Fibroblast of peridontal ligament (primary cell): ENCODE measurements around the gene ROCK2.
A peak's percentile ranks its signal among the peaks of the same experiment; 100 is the strongest.

Source experiments
- DNase-seq: peaks from one replicate; pipeline ENCODE4 v3.0.0-alpha.2; 2010; ENCODE audit errors: extremely low read depth

The ROCK2 gene

DNA sequence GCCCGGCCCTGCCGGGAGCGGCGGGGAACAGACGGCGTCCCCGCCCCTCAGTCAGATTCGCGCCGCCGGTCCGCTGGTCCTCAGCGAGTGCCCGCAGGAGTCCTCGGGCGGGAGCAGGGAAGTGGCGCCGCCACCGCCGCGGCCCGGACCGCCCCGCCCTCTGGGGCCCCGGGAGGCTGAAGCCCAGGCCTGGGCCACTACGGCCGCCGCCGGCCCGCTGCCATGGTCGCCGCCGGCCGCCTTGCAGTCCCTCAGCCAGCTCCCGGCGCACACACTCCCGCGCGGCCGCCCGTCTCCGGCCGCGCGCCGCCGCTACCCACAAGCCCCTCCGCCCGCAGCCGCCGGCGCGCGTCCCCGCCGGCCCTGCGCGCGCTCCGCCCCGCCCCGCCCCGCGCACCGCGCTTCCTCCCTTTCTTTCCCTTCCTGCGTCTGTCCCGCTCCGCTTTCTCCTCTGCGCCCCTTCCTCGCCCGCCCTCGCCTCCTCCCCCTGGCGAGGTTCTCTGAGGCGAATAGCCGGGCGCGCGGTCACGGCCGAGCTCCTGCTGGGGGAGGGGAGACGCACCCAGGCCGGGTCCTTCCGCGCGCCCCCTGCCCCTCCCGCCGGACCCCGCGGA lies at the start of gene ROCK2:
TSS of gene ROCK2 (minus strand) at position 295 of the 614 bp plus-strand sequence. CDS start 500 bp downstream, outside the sequence.
- DNase-seq = peak; percentile 75

DNA sequence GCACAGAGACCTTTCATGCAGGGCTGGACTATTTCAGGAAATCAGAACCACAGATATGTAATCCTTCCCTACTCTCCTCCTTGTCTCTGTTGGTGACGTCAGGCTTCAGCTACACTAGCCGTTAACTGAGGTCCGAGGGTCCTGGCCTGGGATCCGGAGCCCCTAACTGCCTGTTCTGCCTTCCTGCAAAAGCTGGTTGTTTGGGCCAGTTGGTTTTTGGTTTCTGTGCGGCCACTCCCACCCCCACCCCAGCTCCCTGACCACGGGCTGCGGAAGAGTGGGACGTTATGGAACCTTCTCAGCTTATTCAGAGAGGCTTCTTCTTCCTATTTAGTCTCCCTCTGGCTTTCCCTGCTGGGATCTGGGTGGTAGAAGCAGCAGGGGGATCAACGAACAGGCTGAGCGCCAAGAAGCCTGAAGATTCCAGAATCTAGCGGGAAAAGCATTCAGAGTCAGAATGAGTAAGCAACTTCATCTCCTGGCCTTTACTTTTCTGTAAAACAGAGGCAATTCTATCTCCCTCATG lies 49.3 kb upstream of the ROCK2 start:
- peak; percentile 64 for DNase-seq

DNA sequence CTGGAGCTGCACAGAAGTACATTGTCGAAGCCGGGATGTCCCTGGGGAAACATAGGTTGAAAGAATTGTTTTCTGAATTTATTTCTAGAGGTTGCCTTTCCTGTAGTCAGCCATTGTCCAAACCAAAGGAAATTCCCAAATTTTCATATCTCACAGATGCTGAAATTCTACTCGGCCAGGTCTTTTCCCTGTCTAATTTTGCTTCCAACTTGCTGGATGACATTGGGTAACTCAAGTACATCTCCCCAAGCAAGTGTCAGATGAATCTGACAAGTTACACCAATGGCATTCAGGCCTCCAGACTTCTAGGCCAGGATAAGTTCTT lies 47.5 kb upstream of the ROCK2 start:
- no peak for DNase-seq

DNA sequence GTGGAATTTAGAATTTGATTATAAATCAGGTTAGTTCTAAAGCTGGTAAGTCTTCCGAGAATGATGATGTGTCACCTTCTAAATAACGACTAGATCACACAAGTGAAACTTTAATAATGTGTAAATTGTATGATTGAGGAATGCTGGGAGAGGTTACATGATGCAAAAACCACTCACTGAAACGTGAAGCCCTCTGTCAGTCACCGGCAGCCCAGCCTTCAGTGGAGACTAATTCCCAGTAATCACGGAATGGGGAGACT lies 45.9 kb upstream of the ROCK2 start:
- no peak for DNase-seq

DNA sequence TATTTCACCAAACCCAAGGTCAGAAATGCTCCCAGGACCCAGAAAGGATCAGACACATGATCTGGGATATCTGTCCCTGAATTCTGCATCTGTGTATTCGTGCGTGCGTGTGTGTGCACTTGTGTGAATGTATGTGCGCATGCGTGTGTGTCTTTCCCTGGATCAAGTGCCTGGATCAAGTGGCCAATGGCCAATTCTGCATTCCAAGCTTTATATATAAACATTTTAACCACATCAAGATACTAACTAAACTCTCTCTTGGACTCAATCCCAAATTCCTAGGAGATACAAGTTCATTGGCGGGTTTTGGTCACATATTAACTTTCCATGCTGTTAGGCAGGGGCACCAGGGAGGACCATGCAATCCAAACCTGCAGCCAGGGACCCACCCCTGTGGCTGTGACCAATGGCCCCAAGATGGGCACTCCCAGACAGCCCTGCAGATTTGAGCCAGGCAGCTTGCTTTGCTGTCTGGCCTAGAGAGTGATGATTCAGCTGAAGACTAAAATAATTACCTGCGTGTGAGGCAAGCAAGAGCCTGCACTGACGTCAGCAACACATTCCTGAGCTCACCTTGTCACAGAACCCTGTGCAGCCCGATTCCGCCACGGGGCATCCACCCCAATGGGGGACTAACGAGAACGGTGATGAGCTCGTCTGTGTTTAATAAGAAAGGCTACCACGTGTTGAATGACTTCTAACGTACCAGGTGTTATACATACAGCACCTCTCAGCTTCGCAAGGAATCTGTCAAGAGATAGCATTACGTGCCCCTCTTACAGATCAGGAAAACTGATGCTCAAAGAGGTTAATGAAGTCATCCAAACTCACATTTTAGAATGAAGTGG lies 45.3 kb upstream of the ROCK2 start:
- peak; percentile 80 for DNase-seq

DNA sequence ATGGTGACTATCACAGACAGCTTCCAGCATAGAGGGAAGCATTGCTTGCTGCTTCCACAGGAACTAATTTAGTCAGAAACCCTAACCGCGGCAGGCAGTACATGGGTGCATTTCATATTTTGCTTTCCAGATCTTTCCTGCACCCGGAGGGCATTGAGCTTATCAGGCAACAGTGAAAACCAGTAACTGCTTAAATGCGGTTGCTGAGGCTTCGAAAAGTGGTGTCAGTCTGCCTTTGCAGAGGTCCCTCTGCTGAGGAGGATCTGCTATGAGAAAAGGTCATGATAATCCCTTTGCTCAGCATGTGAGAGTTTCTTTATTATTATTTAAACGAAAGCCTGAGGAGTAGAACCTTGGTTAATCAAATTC lies 44.6 kb upstream of the ROCK2 start:
- no peak for DNase-seq

DNA sequence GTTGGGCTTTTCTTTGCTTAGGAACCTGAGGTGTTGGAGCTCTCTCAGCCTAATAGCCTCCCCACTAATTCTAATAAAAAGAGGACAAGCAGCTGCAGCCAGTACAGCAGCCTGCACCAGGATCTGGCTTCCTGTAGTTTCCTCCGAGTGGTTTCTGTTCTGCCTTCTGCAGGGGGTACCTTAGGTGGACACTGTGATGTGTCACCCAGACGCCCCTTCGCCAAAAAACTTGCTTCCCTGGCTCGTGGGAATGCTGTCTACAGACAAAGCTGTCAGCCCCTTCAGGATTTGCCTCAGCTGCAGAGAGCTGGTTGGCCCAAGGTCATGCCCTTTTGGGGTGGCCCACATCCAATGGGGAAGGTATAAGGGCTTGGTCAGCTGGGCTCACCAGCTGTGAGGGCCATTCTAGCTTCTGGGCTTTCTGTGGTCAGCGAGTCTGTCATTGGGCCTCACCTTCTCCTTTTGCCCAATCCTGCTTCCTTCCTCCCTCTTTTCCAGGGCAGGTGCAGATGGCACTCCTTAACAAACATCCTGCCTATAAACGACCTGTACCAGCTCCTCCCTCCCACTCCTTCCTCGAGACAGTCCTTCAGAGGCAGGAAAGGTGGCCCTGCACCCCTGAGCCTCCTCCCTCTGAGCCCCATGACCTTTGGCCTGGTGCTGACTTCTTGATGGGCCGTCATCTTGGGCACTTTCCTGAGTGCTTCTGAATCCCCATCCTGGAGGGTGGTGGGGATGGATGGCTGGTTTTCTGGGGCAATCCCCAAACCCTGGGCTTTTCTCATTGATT lies 44.0 kb upstream of the ROCK2 start:
- DNase-seq = no peak

DNA sequence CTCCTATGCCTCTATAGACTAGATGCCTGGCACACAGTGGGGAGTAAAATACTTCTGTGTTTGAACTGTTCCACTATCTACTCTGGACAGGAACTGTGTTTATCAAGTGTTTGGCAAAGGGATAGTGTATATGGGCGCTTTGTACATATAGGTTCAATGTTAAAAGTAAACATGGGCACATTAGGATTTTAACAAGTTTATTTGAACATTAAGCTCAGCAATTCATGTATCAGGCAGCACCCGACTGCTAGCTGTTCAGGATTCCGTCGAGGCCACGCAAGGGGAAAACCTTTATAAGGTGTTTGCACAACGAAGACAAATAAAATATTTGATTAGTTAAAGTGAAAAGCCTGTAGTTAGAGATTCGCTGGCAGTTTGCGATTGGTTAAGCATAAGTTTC lies 43.4 kb upstream of the ROCK2 start:
- DNase-seq = no peak

DNA sequence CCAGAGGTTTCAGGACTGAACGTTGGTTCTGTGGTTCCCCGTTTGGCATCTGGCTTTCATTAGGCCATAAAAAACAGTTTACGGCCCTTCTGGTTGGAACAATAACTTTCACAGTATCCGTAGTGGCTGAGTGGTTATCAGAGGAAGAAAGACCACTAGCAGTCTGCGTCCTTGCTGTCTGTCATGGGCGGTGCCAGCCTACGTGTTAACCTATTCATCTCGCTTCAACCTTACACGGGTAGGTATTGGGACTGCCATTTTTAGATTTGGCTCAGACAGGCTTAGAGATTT lies 42.6 kb upstream of the ROCK2 start:
- DNase-seq = peak; percentile 84

DNA sequence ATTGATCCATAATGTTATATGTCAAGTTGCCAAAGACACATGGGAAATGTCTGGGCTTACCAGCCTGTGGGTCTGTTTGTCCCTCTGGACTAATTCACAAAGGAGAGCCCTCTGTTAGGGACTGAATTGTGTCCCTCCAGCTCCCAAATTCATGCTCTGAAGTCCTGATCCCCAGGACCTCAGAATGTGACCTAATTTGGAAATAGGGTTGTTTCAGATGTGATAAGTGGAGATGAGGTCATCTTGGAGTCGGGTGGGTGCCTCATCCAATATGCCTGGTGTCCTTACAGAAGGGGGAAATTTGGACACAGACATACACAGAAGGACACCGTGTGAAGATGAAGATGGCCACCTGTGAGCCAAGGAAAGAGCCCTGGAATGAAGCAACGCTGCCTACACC lies 41.4 kb upstream of the ROCK2 start:
- no peak for DNase-seq

DNA sequence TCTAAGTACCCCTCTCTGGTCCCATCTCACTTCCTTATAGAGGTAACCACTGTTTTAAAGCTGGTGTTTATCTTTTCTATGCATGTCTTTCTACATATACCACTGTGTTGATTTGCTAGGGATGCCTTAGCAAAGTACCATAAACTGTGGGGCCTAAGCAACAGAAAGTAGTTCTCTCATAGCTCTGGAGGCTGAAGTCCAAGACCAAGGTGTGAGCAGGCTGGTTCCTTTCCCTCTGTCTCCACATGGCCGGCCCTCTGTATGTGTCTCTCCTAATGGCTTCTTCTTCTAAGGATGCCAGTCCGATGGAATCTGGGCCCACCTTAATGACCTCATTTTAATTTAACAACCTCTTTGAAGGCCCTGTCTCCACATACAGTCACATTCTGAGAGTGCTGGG lies 40.8 kb upstream of the ROCK2 start:
- DNase-seq = no peak

DNA sequence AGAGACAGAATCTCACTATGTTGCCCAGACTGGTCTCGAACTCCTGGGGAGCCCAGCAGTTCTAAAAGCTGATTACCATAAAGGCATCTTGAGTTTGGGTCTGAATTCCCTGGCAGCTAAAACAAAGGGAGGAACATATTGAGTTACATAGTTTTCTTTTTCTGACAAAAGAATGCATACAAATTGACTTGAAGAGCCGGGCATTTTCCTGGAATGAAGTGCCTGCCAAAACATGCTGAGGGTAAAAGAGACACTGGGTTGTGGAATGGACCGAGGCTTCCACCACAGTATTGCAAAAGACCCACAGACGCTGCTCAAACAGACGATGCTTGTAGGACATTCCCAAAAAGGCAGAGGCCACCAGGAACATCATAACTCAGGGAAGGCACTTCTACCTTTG lies 35.1 kb upstream of the ROCK2 start:
- DNase-seq = peak; percentile 93

DNA sequence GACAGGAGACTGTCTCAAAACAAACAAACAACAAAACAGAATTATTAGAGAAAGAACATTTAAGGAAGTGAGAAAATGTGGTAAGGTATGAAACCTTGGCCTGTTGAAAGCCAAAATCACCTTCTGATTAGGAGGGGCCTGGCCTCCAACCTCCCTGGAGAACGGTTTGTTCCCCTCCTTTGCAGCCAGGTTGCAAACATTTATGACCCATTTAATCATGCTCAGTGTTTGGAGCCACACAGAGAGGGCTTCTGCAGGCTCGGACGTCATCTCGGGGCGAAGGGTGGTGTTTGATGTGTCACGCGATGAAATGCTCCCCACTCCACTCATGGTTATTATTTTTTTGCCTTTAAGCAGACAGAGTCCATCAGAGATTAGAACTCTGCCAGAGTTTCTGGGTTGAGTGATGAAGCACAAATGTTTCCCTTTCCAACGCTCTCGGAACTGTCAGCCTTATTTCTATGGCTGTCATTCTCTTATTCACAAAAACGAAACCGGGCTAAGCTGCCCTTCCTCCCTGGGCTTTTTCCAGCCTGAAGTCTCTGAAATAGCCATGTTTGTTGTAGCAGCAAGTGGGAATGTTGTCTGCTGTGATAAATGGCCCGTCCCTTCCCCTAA lies 33.6 kb upstream of the ROCK2 start:
- no peak for DNase-seq

DNA sequence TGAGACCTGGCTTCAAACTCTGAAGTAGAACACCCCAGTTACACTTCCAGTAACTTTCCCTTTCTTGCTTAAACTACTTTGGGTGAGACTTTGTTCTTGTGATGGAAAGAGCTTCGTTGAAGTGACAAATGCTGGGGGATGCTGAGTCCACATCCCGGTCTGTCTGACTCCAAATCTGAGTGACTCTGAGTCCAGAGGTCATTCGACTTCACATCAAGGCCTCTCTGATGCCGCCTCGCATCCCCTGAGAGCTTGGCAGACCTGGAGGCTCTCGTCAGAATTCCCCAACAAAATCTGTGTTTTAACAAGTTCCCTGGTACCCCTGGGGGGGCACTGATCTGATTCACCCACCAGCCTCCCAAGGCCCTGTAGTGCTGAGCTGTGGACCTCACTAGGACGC lies 31.6 kb upstream of the ROCK2 start:
- DNase-seq = no peak

DNA sequence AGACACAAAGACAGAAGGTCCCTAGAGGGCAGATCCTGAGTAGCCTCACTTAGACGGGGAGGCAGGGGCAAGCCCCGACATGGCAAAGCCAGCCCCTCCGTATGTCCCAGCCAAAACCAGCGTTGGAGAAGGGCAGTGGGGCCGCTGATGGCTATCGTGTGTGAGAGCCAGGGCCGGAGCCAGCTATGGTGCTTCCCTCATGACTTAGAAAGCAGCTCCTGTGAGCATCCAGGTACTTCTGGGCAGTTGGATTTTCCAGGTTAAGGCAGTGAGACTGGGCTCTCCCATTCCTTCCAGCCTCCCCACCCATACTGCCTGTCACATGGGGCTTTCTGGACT lies 31.2 kb upstream of the ROCK2 start:
- no peak for DNase-seq

DNA sequence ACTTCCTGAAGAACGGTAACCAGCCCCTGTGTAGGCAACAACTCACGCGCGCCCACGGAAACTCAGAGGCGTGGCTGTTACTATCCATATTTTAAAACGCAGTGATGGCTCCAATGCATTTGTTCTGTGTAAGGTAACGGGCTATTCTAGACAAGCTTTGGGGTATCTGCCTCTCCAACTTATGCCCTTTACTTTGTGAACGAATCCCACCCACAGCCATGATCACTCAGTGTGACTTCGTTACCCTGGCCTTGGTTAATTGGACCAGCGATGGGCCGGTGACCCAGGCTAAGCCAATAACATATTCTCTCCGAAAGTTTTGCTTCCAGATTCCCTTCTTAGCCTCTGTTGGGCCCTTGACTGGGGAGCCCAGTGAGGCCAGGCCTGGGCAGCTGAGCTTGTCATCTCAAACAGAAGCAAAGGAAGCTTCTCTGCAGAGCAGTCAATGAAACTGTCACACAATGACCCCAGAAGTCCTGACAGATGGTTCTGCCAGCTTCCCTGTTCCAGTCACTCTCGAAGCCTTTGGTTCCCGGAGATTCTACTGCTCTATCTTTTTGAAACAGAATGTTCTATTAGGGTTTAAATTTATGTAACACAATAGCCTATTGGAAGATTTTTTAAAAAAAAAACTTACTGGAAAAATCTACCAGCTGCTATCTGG lies 30.7 kb upstream of the ROCK2 start:
- DNase-seq = no peak

DNA sequence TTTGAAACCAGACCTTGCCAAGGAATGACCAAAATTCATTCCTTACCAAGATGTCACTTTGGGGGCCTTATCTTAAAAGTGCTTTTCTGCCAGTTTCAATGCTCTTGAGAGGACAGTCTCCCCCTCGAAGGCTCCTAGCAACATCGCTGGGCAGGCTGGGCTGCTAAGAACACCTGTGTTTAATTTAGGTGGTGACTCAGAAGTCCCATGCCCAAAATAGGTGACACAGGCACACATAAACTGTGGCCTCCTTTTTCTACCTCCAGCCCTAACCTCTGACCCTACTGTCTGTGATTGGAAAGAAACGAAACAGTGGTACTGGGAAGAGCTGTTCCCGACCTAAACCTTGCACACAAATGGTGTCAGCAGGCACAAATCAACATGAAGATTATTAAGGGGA lies 28.7 kb upstream of the ROCK2 start:
- DNase-seq = no peak

DNA sequence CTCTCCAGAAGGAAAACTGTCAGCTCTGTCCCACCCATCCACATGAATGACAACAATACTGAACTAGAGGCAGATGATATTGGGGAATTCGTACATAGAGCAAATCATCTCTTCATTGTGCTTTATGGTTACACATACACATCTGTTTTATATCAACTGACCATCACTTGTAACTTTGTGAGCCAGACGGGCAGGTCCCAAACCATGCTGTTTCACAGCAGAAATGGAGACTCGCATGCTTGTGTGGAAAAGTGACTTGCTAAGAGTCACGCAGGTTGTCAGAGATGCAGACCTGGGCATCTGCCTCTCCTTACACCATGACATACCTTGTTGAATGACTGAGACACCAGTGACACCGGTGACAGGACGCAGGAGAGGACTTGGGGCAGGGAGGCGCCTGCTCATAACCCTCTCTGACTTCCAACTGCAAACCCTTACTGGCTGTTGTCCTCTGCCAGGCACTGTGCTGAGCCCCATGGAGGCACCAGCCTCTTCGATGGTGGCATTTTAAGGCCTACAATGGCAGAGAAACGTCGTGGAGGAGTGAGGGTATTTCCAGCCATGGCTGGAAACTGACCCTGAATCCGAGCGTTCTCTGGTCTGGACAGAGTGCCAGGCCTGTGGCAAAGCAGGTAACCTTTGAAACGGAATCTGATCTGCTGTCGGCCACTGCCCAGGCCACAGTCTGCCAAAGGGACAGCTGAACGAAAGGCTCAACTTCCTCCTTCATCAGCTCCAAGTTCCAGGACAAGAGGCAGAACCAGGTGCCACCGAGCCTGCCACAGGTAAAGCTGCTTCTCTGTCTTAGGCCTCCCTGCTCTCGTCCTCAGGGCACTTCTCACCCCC lies 26.9 kb upstream of the ROCK2 start:
- DNase-seq = peak; percentile 52

DNA sequence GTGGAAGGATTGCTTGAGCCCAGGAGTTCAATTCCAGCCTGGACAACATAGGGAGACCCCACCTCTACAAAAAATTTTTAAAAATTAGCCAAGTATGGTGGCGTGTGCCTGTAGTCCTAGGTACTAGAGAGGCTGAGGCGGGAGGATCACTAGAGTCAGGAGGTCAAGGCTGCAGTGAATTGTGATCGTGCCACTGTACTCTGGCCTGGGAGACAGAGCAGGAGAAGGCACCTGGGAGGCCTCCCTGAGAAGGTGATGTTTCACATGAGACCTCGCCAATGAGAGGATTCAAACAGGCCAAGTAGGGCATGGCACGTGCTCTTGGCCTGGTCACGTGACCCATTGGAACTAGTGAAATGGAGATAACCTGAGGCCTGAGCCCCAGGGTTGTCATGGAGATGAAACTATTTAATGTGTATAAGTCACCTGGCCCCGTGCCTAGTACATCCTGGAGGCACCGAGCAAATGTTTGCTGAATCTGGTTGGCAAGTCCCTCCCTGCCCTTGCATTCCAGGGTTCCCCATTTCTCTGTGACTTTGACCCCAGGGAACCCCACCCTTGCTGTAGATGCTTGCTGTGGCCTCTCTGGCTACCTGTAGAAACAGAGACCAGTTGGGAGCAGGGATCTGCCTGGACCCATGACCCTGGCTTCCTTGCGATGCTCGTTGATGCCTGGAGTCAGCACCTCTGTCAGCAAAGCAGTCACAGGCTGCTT lies 26.1 kb upstream of the ROCK2 start:
- DNase-seq = no peak

DNA sequence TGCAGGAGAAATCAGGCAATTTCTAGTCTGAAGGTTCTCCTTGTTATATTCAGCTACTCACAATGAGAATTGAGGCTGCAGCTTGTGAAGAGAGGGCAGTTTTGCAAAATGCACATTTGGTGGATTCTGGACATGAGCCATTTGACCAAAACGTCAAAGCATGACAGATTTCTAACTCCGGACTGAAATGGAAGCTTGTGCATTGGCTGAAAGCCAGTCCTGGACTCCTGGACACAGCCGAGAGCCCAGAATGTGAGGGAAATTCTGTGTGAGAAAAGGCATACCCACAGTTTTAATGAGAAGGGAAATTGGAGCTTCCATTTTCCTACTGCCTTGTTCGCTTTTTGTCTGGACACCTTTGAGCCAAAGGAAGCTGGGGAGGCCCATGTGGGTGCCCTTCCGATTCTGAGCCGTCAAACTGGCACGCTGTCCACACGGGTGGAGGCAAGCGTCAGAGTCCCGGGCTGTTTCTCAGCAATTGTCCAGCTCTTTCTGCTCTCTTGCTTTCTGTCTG lies 23.7 kb upstream of the ROCK2 start:
- peak; percentile 44 for DNase-seq
